RWPE2 (cell line): ENCODE measurements around the gene COPS9.

Experiments used
- ATAC-seq: fragments of 200-7000 bp; cut with Tn5 transposase; 3 replicates; pipeline ENCODE4 v1.9.1; 2021; ENCODE audit warnings: low read depth
- DNase-seq: peaks from one replicate; pipeline ENCODE4 v3.0.0-alpha.2; 2020; ENCODE audit warnings: low spot score
- H3K27ac ChIP-seq: fragments of 450-650 bp; 2 replicates; pipeline ENCODE4 v1.5.1; 2017; ENCODE audit warnings: mild to moderate bottlenecking; ENCODE audit not compliant: poor library complexity, severe bottlenecking
- H3K27me3 ChIP-seq: fragments of 250-450 bp; sonication (Bioruptor Pico); 2 replicates; pipeline ENCODE4 v1.5.1; 2021; ENCODE audit warnings: mild to moderate bottlenecking, moderate library complexity; ENCODE audit not compliant: insufficient read depth, poor library complexity, severe bottlenecking
- H3K36me3 ChIP-seq: fragments of 250-450 bp; sonication (Bioruptor Pico); 2 replicates; pipeline ENCODE4 v1.5.1; 2020; ENCODE audit warnings: low read depth, mild to moderate bottlenecking, moderate library complexity
- H3K4me1 ChIP-seq: fragments of 250-450 bp; sonication (Bioruptor Pico); 2 replicates; pipeline ENCODE4 v1.5.1; 2021; ENCODE audit warnings: mild to moderate bottlenecking, moderate library complexity; ENCODE audit not compliant: insufficient read depth, poor library complexity, severe bottlenecking
- H3K4me3 ChIP-seq: fragments of 250-450 bp; sonication (Bioruptor Pico); 2 replicates; pipeline ENCODE4 v1.5.1; 2021; ENCODE audit warnings: mild to moderate bottlenecking, moderate library complexity; ENCODE audit not compliant: severe bottlenecking
- H3K9me3 ChIP-seq: fragments of 250-450 bp; sonication (Bioruptor Pico); 2 replicates; pipeline ENCODE4 v1.5.1; 2021; ENCODE audit warnings: mild to moderate bottlenecking, moderate library complexity; ENCODE audit not compliant: severe bottlenecking
- TF ChIP-seq, protein P1 (sequence below): fragments of 450-650 bp; IDR thresholded peaks from one replicate; pipeline ENCODE4 v1.5.1; 2017; ENCODE audit warnings: mild to moderate bottlenecking, moderate library complexity; ENCODE audit not compliant: poor library complexity, severe bottlenecking

Gene COPS9

DNA sequence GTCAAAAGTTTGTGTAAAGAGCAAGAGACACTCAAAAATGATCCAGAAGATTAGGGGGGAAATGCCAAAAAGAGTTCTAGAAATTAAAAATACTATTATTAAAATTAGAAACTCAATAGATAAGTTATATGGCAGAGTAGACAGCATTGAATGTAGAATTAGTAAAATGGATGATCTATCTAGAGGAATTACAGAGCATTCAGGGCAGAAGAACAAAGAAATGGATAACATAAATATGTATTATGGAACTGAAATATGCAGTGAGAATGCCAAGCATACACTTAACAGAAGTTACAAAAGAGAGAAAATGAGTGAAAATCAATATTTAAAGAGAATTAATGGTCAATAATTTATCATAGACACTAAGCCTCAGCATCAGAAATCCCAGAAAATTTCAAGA lies 49.5 kb downstream of the COPS9 start:
- H3K9me3 ChIP-seq = peaks cover 3% of the 10 kb centered on the region
- H3K4me3 ChIP-seq = no peak overlapping the region
- DNase-seq = no peak
- TF ChIP-seq, protein P1, sequence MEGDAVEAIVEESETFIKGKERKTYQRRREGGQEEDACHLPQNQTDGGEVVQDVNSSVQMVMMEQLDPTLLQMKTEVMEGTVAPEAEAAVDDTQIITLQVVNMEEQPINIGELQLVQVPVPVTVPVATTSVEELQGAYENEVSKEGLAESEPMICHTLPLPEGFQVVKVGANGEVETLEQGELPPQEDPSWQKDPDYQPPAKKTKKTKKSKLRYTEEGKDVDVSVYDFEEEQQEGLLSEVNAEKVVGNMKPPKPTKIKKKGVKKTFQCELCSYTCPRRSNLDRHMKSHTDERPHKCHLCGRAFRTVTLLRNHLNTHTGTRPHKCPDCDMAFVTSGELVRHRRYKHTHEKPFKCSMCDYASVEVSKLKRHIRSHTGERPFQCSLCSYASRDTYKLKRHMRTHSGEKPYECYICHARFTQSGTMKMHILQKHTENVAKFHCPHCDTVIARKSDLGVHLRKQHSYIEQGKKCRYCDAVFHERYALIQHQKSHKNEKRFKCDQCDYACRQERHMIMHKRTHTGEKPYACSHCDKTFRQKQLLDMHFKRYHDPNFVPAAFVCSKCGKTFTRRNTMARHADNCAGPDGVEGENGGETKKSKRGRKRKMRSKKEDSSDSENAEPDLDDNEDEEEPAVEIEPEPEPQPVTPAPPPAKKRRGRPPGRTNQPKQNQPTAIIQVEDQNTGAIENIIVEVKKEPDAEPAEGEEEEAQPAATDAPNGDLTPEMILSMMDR = no peak
- H3K36me3 ChIP-seq = no peaks in the 10 kb centered on the region
- no peaks in the 10 kb centered on the region for H3K4me1 ChIP-seq
- peaks cover 16% of the 10 kb centered on the region for H3K27me3 ChIP-seq
- ATAC-seq = no peak
- no peak overlapping the region for H3K27ac ChIP-seq
